Measurements from ENCODE around the gene OR52B2.
"Not testable (repeated sequence)": the region's sequence is repeated elsewhere in the genome, so short reads cannot be mapped to it uniquely, and the experiment has no call there.

Gene OR52B2

GRCh38 chr11:6156628-6157359 is 13.3 kb downstream of the OR52B2 start:
- no peak for DNase-seq (ENCODE audit: low spot score)
- Histone ChIP-seq H3K27ac (no peak overlapping the region), H3K4me3 (no peak overlapping the region)
- TF ChIP-seq, protein P1, sequence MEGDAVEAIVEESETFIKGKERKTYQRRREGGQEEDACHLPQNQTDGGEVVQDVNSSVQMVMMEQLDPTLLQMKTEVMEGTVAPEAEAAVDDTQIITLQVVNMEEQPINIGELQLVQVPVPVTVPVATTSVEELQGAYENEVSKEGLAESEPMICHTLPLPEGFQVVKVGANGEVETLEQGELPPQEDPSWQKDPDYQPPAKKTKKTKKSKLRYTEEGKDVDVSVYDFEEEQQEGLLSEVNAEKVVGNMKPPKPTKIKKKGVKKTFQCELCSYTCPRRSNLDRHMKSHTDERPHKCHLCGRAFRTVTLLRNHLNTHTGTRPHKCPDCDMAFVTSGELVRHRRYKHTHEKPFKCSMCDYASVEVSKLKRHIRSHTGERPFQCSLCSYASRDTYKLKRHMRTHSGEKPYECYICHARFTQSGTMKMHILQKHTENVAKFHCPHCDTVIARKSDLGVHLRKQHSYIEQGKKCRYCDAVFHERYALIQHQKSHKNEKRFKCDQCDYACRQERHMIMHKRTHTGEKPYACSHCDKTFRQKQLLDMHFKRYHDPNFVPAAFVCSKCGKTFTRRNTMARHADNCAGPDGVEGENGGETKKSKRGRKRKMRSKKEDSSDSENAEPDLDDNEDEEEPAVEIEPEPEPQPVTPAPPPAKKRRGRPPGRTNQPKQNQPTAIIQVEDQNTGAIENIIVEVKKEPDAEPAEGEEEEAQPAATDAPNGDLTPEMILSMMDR (IDR thresholded peaks at IDR 0.05): no peak

DNA sequence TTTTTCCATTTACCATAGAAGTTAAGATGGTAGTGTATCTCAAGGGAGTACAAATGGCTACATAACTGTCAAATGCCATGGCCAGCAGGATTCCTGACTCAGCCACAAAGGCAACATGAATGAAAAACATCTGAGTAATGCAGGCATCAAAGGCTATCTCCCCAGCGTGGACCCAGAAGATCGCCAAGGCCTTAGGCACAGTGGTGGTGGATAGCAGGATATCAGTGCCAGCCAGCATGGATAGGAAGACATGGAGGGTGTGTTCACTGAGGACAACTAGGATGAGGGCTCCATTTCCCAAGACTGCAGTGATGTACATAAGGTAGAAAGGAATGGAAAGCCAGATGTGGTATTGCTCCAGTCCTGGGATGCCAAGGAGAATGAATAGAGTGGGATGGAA is 18.0 kb downstream of the OR52B2 start:
- DNase-seq (ENCODE audit: low spot score): no peak
- TF ChIP-seq, protein P1 (IDR thresholded peaks at IDR 0.05): no peak
- no peak overlapping the region for H3K27ac ChIP-seq
- H3K4me3 ChIP-seq: no peak overlapping the region

- Histone ChIP-seq H3K27ac (no peak overlapping the region), H3K4me3 (no peak overlapping the region)
- DNase-seq (ENCODE audit: low spot score): no peak
- TF ChIP-seq, protein P1 (IDR thresholded peaks at IDR 0.05): no peak
Measured at GRCh38 chr11:6151117-6151516, 19.0 kb downstream of the OR52B2 start.

DNA sequence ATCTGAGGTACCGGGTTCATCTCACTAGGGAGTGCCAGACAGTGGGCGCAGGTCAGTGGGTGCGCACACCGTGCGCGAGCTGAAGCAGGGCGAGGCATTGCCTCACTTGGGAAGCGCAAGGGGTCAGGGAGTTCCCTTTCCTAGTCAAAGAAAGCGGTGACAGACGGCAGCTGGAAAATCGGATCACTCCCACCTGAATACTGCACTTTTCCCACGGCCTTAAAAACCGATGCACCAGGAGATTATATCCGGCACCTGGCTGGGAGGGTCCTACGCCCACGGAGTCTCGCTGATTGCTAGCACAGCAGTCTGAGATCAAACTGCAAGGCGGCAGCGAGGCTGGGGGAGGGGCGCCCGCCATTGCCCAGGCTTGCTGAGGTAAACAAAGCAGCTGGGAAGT is 26.4 kb downstream of the OR52B2 start:
- DNase-seq (ENCODE audit: low spot score); H3K27ac ChIP-seq; H3K4me3 ChIP-seq: not testable (repeated sequence)

DNA sequence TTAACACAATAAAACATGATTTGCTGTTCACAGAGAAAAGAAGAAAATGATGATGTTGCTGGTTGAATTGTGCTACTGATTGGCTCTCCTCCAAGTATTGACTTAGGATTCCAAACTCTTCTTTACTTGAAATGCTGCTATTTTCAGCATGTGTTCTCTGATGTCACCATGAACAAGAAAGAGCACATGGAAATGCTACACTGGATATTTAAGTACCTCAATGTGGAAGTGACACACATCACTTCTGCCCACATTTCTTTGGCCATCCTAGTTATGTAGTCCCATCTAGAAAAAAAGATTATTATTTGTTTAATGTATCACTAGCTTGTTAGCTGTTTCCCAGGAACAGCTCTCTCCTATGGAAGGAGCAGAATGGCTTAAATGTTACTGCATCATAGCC is 27.2 kb downstream of the OR52B2 start:
- no peak for DNase-seq (ENCODE audit: low spot score)

DNA sequence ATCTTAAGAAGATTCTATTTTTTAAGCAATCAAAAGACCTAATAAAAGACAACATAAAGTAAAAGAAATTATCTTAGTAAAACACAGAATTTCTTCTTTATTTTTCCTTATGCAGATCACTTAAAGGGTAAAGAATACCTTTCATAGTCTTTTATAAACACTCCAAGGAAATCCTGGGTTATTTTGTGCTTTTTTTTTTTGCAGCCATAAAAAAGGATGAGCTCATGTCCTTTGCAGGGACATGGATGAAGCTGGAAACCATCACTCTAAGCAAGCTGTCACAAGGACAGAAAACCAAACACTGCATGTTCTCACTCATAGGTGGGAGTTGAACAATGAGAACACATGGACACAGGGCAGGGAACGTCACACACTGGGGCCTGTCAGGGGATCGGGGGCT is 34.2 kb downstream of the OR52B2 start:
- not testable (repeated sequence) for H3K4me3 ChIP-seq; DNase-seq (ENCODE audit: low spot score); H3K27ac ChIP-seq

More for the DNA sequence above, 27.2 kb downstream of the OR52B2 start:
- Histone ChIP-seq H3K4me3 (no peak overlapping the region), H3K27ac (no peak overlapping the region)
- TF ChIP-seq, protein P1 (IDR thresholded peaks at IDR 0.05): no peak

- TF ChIP-seq, protein P1 (IDR thresholded peaks at IDR 0.05): no peak
- no peak overlapping the region for H3K4me3 ChIP-seq
- H3K27ac ChIP-seq: no peak overlapping the region
- no peak for DNase-seq (ENCODE audit: low spot score)
Measured at GRCh38 chr11:6132431-6132830, 37.7 kb downstream of the OR52B2 start.

GRCh38 chr11:6129635-6130034 is 40.5 kb downstream of the OR52B2 start:
- no peak for DNase-seq (ENCODE audit: low spot score)
- no peak overlapping the region for H3K4me3 ChIP-seq
- TF ChIP-seq, protein P1 (IDR thresholded peaks at IDR 0.05): no peak

More at GRCh38 chr11:6129635-6130034, 40.5 kb downstream of the OR52B2 start:
- H3K27ac ChIP-seq: no peak overlapping the region
